GM23338 (cell line): ENCODE data around the gene BMP10. TPM values are rescaled to one million over a fixed set of nuclear protein-coding genes. Genes with fewer than 3 reads are reported as not detected.

ENCODE experiments used
- ATAC-seq: fragments of 200-7000 bp; cut with Tn5 transposase; 3 replicates; pipeline ENCODE4 v1.9.1; 2020
- DNase-seq: peaks from one replicate; pipeline ENCODE4 v3.0.0-alpha.2; 2015; ENCODE audit warnings: low spot score
- H2AFZ ChIP-seq: fragments of 200-600 bp; sonication (generic); 2 replicates; pipeline ENCODE4 v1.8.0; 2016; ENCODE audit warnings: antibody characterized with exemption, mild to moderate bottlenecking, moderate library complexity
- H3F3A ChIP-seq: fragments of 200-600 bp; sonication (generic); replicated peaks from 2 replicates; pipeline ENCODE4 v1.8.0; 2017; ENCODE audit warnings: antibody characterized with exemption, mixed run types, low read depth
- H3K27ac ChIP-seq: fragments of 200-600 bp; sonication (generic); 2 replicates; pipeline ENCODE4 v1.6.1; 2016; ENCODE audit warnings: low read depth
- H3K27me3 ChIP-seq: fragments of 200-600 bp; sonication (generic); 2 replicates; pipeline ENCODE4 v1.8.0; 2016; ENCODE audit warnings: mild to moderate bottlenecking, mixed run types, moderate library complexity; ENCODE audit not compliant: insufficient read depth
- H3K36me3 ChIP-seq: fragments of 200-600 bp; sonication (generic); 2 replicates; pipeline ENCODE4 v1.8.0; 2016; ENCODE audit warnings: mild to moderate bottlenecking; ENCODE audit not compliant: insufficient read depth
- H3K4me1 ChIP-seq: fragments of 200-600 bp; sonication (generic); 2 replicates; pipeline ENCODE4 v1.8.0; 2016; ENCODE audit warnings: mild to moderate bottlenecking, moderate library complexity; ENCODE audit not compliant: insufficient read depth
- H3K4me2 ChIP-seq: fragments of 200-600 bp; sonication (generic); 2 replicates; pipeline ENCODE4 v1.7.1; 2017; ENCODE audit warnings: mixed run types
- H3K4me3 ChIP-seq: fragments of 200-600 bp; sonication (generic); 2 replicates; pipeline ENCODE4 v1.6.1; 2016; ENCODE audit warnings: mixed run types
- H3K79me2 ChIP-seq: fragments of 200-600 bp; sonication (generic); replicated peaks from 2 replicates; pipeline ENCODE4 v1.8.0; 2017; ENCODE audit warnings: mild to moderate bottlenecking; ENCODE audit not compliant: insufficient read depth
- H3K9me2 ChIP-seq: fragments of 200-600 bp; sonication (generic); 2 replicates; pipeline ENCODE4 v1.8.0; 2017; ENCODE audit not compliant: insufficient read depth
- H4K20me1 ChIP-seq: fragments of 200-600 bp; sonication (generic); replicated peaks from 2 replicates; pipeline ENCODE4 v1.8.0; 2017; ENCODE audit warnings: mild to moderate bottlenecking; ENCODE audit not compliant: insufficient read depth
- H3K27ac Mint-ChIP-seq: 2 replicates; pipeline ENCODE4 v1.8.0; 2020; ENCODE audit warnings: inconsistent platforms, mild to moderate bottlenecking, moderate library complexity, mixed read lengths
- H3K27me3 Mint-ChIP-seq: 3 replicates; pipeline ENCODE4 v1.8.0; 2022; ENCODE audit warnings: low read depth, mild to moderate bottlenecking, moderate library complexity, mixed read lengths, inconsistent platforms; ENCODE audit not compliant: insufficient read depth, poor library complexity
- H3K36me3 Mint-ChIP-seq: 3 replicates; pipeline ENCODE4 v1.8.0; 2021; ENCODE audit warnings: low read depth, mild to moderate bottlenecking, inconsistent platforms, moderate library complexity, mixed read lengths
- H3K4me1 Mint-ChIP-seq: 3 replicates; pipeline ENCODE4 v1.8.0; 2020; ENCODE audit warnings: mild to moderate bottlenecking, inconsistent platforms, mixed read lengths
- H3K4me3 Mint-ChIP-seq: 3 replicates; pipeline ENCODE4 v1.8.0; 2021; ENCODE audit warnings: moderate library complexity, mild to moderate bottlenecking, inconsistent platforms, mixed read lengths
- H3K9me3 Mint-ChIP-seq: 3 replicates; pipeline ENCODE4 v1.8.0; 2020; ENCODE audit warnings: moderate library complexity, mild to moderate bottlenecking, inconsistent platforms, mixed read lengths
- EZH2 ChIP-seq: fragments of 200-600 bp; sonication (generic); IDR thresholded peaks from one replicate; pipeline ENCODE4 v1.8.0; 2017; ENCODE audit warnings: antibody characterized with exemption, mild to moderate bottlenecking, low read depth; ENCODE audit not compliant: unreplicated experiment
- JUNB ChIP-seq: IDR thresholded peaks from one replicate; pipeline ENCODE4 v1.6.1; 2016; ENCODE audit warnings: antibody characterized with exemption; ENCODE audit not compliant: unreplicated experiment
- NANOG ChIP-seq: IDR thresholded peaks from 2 replicates; pipeline ENCODE4 v1.6.1; 2016; ENCODE audit warnings: antibody characterized with exemption, borderline replicate concordance
- POLR2AphosphoS5 ChIP-seq: IDR thresholded peaks from 2 replicates; pipeline ENCODE4 v1.6.1; 2016; ENCODE audit warnings: antibody characterized with exemption, low read depth
- STAT1 ChIP-seq: IDR thresholded peaks from one replicate; pipeline ENCODE4 v1.6.1; 2016; ENCODE audit warnings: antibody characterized with exemption; ENCODE audit not compliant: unreplicated experiment
- ZNF114 ChIP-seq: fragments of 250-450 bp; sonication (Bioruptor Pico); IDR thresholded peaks from 2 replicates; pipeline ENCODE4 v1.5.0; 2020; ENCODE audit warnings: mild to moderate bottlenecking, moderate library complexity
- polyA plus RNA-seq: library from polyadenylated mRNA; unstranded; fragments of >200 nt; fragmentation: Nextera tagmentation; extraction: Ambion mirVana; gene quantifications from 2 replicates; pipeline ENCODE4 v1.2.1, GENCODE V29; 2016
- total RNA-seq: library from RNA; depleted of rRNA; stranded (reverse); fragments of >200 nt; shearing (Covaris generic); gene quantifications from 2 replicates; pipeline ENCODE4 v1.2.3, GENCODE V29; 2014
- TF ChIP-seq, protein P1 (sequence below): fragments of 250-450 bp; sonication (Bioruptor Pico); IDR thresholded peaks from 2 replicates; pipeline ENCODE4 v1.5.0; 2020; ENCODE audit warnings: mild to moderate bottlenecking, moderate library complexity
- TF ChIP-seq, protein P2 (sequence below): IDR thresholded peaks from one replicate; pipeline ENCODE4 v1.6.1; 2018; ENCODE audit warnings: antibody characterized with exemption; ENCODE audit not compliant: unreplicated experiment
- TF ChIP-seq, protein P3 (sequence below): IDR thresholded peaks from 2 replicates; pipeline ENCODE4 v1.6.1; 2016; ENCODE audit warnings: antibody characterized with exemption

Gene BMP10
- total and polyA plus RNA-seq, 2 experiments from 2014 or later = not detected

DNA sequence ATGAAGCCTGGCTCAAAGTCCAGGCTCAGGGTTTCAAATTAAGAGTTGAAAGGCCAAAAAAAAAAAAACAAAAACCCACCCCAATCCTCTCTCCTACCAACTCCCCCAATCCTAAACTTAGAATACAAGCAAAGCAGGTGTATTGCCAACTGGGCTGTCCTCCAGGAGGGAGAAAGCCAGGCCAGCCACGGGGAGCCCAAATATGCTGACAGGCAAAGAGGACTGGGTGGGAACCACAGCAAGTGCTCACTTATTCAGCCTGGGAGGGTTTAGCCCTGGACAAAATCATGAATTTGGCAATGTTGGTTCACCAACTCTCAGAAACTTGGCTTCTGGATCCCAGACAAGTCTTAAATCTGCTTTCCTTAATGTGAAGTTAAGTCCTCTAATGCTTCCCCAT, 45.0 kb upstream of the BMP10 start:
- Histone ChIP-seq H3K27me3 (no peaks in the 10 kb centered on the region), H3F3A (no peaks in the 10 kb centered on the region), H3K4me2 (no peak overlapping the region), H3K9me2 (peaks cover 5% of the 10 kb centered on the region; the same call in 1 of the 2 replicates), H3K4me3 (no peak overlapping the region), H3K4me1 (peaks cover 5% of the 10 kb centered on the region), H3K36me3 (no peaks in the 10 kb centered on the region), H3K79me2 (no peaks in the 10 kb centered on the region), H4K20me1 (no peaks in the 10 kb centered on the region), H2AFZ (no peak overlapping the region), H3K27ac (no peak overlapping the region)
- DNase-seq = no peak
- peaks cover 3% of the 10 kb centered on the region for H3K27me3 Mint-ChIP-seq
- TF ChIP-seq ZNF114 (CRISPR knock-in tag) = no peak
- no peak for TF ChIP-seq EZH2
- TF ChIP-seq POLR2AphosphoS5 = no peak
- TF ChIP-seq, protein P1, sequence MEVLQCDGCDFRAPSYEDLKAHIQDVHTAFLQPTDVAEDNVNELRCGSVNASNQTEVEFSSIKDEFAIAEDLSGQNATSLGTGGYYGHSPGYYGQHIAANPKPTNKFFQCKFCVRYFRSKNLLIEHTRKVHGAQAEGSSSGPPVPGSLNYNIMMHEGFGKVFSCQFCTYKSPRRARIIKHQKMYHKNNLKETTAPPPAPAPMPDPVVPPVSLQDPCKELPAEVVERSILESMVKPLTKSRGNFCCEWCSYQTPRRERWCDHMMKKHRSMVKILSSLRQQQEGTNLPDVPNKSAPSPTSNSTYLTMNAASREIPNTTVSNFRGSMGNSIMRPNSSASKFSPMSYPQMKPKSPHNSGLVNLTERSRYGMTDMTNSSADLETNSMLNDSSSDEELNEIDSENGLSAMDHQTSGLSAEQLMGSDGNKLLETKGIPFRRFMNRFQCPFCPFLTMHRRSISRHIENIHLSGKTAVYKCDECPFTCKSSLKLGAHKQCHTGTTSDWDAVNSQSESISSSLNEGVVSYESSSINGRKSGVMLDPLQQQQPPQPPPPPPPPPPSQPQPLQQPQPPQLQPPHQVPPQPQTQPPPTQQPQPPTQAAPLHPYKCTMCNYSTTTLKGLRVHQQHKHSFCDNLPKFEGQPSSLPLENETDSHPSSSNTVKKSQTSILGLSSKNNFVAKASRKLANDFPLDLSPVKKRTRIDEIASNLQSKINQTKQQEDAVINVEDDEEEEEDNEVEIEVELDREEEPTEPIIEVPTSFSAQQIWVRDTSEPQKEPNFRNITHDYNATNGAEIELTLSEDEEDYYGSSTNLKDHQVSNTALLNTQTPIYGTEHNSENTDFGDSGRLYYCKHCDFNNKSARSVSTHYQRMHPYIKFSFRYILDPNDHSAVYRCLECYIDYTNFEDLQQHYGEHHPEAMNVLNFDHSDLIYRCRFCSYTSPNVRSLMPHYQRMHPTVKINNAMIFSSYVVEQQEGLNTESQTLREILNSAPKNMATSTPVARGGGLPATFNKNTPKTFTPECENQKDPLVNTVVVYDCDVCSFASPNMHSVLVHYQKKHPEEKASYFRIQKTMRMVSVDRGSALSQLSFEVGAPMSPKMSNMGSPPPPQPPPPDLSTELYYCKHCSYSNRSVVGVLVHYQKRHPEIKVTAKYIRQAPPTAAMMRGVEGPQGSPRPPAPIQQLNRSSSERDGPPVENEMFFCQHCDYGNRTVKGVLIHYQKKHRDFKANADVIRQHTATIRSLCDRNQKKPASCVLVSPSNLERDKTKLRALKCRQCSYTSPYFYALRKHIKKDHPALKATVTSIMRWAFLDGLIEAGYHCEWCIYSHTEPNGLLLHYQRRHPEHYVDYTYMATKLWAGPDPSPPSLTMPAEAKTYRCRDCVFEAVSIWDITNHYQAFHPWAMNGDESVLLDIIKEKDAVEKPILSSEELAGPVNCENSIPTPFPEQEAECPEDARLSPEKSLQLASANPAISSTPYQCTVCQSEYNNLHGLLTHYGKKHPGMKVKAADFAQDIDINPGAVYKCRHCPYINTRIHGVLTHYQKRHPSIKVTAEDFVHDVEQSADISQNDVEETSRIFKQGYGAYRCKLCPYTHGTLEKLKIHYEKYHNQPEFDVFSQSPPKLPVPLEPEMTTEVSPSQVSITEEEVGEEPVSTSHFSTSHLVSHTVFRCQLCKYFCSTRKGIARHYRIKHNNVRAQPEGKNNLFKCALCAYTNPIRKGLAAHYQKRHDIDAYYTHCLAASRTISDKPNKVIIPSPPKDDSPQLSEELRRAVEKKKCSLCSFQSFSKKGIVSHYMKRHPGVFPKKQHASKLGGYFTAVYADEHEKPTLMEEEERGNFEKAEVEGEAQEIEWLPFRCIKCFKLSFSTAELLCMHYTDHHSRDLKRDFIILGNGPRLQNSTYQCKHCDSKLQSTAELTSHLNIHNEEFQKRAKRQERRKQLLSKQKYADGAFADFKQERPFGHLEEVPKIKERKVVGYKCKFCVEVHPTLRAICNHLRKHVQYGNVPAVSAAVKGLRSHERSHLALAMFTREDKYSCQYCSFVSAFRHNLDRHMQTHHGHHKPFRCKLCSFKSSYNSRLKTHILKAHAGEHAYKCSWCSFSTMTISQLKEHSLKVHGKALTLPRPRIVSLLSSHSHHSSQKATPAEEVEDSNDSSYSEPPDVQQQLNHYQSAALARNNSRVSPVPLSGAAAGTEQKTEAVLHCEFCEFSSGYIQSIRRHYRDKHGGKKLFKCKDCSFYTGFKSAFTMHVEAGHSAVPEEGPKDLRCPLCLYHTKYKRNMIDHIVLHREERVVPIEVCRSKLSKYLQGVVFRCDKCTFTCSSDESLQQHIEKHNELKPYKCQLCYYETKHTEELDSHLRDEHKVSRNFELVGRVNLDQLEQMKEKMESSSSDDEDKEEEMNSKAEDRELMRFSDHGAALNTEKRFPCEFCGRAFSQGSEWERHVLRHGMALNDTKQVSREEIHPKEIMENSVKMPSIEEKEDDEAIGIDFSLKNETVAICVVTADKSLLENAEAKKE = no peak
- TF ChIP-seq NANOG = no peak
- TF ChIP-seq, protein P2, sequence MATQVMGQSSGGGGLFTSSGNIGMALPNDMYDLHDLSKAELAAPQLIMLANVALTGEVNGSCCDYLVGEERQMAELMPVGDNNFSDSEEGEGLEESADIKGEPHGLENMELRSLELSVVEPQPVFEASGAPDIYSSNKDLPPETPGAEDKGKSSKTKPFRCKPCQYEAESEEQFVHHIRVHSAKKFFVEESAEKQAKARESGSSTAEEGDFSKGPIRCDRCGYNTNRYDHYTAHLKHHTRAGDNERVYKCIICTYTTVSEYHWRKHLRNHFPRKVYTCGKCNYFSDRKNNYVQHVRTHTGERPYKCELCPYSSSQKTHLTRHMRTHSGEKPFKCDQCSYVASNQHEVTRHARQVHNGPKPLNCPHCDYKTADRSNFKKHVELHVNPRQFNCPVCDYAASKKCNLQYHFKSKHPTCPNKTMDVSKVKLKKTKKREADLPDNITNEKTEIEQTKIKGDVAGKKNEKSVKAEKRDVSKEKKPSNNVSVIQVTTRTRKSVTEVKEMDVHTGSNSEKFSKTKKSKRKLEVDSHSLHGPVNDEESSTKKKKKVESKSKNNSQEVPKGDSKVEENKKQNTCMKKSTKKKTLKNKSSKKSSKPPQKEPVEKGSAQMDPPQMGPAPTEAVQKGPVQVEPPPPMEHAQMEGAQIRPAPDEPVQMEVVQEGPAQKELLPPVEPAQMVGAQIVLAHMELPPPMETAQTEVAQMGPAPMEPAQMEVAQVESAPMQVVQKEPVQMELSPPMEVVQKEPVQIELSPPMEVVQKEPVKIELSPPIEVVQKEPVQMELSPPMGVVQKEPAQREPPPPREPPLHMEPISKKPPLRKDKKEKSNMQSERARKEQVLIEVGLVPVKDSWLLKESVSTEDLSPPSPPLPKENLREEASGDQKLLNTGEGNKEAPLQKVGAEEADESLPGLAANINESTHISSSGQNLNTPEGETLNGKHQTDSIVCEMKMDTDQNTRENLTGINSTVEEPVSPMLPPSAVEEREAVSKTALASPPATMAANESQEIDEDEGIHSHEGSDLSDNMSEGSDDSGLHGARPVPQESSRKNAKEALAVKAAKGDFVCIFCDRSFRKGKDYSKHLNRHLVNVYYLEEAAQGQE = no peak
- TF ChIP-seq STAT1 = no peak
- TF ChIP-seq, protein P3, sequence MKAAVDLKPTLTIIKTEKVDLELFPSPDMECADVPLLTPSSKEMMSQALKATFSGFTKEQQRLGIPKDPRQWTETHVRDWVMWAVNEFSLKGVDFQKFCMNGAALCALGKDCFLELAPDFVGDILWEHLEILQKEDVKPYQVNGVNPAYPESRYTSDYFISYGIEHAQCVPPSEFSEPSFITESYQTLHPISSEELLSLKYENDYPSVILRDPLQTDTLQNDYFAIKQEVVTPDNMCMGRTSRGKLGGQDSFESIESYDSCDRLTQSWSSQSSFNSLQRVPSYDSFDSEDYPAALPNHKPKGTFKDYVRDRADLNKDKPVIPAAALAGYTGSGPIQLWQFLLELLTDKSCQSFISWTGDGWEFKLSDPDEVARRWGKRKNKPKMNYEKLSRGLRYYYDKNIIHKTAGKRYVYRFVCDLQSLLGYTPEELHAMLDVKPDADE = no peak
- no peak for TF ChIP-seq JUNB
- no peak overlapping the region for H3K4me3 Mint-ChIP-seq
- no peaks in the 10 kb centered on the region for H3K9me3 Mint-ChIP-seq
- H3K36me3 Mint-ChIP-seq = no peaks in the 10 kb centered on the region
- no peak overlapping the region for H3K27ac Mint-ChIP-seq
- no peaks in the 10 kb centered on the region for H3K4me1 Mint-ChIP-seq
- no peak for ATAC-seq
